IPS-NIHi7 (cell line): Measurements from ENCODE around the gene TPRX1.
"Not testable (repeated sequence)": the region's sequence is repeated elsewhere in the genome, so short reads cannot be mapped to it uniquely, and the experiment has no call there.

ENCODE experiments used
- DNase-seq: peaks from one replicate; pipeline ENCODE4 v3.0.0; 2012; ENCODE audit warnings: mixed read lengths; ENCODE audit errors: extremely low spot score

Gene TPRX1

GRCh38 chr19:47804451-47804850, at the start of gene TPRX1:
Gene TPRX1 (minus strand): TSS chr19:47804551. CDS start chr19:47804539, 12 bp downstream.
- DNase-seq = not testable (repeated sequence)

- DNase-seq = no peak
Observed at GRCh38 chr19:47853003-47853402, 48.7 kb upstream of the TPRX1 start.

DNA sequence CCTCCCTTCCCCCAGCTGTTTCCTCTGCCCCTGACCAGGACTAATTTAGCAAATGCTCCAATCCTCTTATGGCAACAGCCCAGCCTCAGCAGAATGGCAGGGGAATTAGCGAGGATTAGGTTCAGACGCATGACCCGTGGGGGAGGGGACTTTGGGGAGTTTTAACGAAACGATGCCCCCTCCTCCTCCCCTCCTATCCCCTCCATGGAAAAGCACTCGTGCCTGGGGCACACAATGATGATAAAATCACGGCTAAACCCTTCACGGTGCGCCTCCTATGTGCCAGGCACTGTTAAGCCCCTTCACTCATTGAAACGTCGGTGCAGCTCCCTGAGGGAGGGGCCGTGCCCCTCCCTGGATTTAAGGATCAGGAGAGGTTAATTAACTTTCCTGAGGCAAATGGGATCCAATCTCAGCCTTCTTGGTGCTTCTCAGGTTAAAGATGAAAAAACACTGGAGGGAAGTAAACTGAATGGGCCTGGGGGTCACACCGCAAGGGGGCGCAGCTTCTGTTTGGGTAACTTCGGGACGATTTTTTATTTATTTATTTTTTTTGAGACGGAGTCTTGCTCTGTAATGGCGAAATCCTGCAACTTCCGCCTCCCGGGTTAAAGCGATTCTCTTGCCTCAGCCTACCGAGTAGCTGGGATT, 44.6 kb upstream of the TPRX1 start:
- peak; percentile 42 for DNase-seq

GRCh38 chr19:47848425-47848822, 44.1 kb upstream of the TPRX1 start:
- no peak for DNase-seq

DNA sequence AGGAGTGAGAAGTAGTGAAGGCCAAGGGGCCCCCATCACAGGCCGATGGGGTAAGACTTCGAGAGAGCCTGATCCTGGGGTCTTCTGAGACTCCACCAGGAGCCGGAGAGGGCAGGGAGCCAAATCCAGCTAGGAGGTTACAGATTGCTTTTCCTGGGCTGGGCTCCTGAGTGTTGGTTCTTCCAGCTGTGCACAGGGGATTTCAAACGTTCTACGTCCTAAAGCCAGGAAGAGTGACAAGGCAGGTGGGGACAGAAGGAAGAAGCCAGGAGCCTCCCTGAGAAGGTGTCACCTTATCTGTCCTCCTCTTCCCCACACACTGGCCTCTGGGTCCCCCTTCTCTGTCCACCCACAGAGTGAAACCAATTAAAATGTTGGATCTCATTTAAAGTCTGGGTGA, 38.6 kb upstream of the TPRX1 start:
- no peak for DNase-seq

- peak; percentile 73 for DNase-seq
Observed at GRCh38 chr19:47839913-47840312, 35.6 kb upstream of the TPRX1 start.

DNA sequence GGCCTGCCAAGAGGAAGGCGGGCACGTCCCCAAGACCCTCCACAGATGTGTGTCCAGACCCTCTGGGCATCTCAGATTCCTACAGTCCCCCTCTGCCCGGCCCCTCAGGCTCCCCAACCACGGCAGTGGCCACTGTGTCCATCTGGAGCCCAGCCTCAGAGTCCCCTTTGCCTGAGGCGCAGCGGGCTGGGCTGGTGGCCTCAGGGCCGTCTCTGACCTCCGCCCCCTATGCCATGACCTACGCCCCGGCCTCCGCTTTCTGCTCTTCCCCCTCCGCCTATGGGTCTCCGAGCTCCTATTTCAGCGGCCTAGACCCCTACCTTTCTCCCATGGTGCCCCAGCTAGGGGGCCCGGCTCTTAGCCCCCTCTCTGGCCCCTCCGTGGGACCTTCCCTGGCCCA, 35.1 kb upstream of the TPRX1 start:
- no peak for DNase-seq

DNA sequence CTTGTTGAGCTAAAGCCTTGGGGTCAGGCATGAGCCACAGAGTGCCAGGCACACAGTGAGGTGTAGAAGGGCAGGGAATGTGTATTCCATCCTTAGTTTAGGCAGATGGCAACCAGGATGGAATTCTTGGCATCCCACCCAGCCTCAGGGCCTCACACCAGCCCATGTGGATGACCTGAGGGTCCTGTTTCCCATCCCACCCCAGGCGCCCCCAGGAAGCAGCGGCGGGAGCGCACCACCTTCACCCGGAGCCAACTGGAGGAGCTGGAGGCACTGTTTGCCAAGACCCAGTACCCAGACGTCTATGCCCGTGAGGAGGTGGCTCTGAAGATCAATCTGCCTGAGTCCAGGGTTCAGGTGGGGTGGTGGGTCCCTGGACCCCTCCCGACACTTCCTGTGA, 31.7 kb upstream of the TPRX1 start:
- DNase-seq = no peak

GRCh38 chr19:47832723-47833122, 28.4 kb upstream of the TPRX1 start:
- DNase-seq = no peak

DNA sequence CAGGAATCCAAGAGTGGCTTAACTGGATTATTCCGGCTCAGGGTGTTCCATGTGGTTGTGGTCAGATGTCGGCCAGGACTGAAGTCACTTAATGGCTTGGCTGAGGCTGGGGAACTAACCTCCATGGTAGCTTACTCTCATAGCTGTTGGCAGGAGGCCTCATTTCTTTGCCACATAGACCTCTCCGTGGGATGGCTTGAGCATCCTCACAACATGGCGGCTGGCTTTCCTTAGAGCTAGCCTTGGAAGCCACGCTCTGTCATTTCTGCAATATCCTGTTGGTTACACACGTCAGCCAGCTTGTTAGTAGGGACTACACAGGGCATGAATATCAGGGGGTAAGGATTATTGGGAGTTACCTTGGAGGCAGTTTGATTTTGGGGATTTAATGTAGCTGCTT, 22.4 kb upstream of the TPRX1 start:
- DNase-seq = no peak

- DNase-seq = peak; percentile 43
Observed at GRCh38 chr19:47824396-47824795, 20.0 kb upstream of the TPRX1 start.

- no peak for DNase-seq
Observed at GRCh38 chr19:47821460-47822020, 17.2 kb upstream of the TPRX1 start, which contains the start of gene CRX. Gene CRX (plus strand): TSS chr19:47821937. CDS start chr19:47834444, 12,507 bp downstream.

DNA sequence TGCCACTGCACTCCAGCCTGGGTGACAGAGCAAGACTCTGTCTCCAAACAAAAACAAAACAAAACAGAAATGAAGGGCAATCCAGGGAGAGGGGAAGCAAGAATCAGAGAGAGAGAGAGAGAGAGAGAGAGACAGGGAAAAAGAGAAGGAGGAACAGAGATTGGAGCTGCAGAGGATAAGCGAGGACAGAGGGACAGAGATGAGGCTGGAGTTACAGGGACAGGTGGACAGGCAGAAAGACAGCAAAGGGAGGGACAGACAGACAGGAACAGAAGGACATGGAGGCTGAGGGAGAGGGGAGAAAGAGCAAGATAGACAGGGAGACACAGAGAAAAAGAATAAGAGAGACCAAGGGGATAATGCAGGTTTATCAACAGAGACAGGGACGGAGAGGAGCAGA, 16.1 kb upstream of the TPRX1 start:
- DNase-seq = no peak

- DNase-seq = peak; percentile 72
Observed at GRCh38 chr19:47819858-47820257, 15.5 kb upstream of the TPRX1 start.

GRCh38 chr19:47818221-47818620, 13.9 kb upstream of the TPRX1 start:
- not testable (repeated sequence) for DNase-seq

GRCh38 chr19:47816270-47816669, 11.9 kb upstream of the TPRX1 start:
- not testable (repeated sequence) for DNase-seq

GRCh38 chr19:47813995-47814328, 9.6 kb upstream of the TPRX1 start:
- no peak for DNase-seq

DNA sequence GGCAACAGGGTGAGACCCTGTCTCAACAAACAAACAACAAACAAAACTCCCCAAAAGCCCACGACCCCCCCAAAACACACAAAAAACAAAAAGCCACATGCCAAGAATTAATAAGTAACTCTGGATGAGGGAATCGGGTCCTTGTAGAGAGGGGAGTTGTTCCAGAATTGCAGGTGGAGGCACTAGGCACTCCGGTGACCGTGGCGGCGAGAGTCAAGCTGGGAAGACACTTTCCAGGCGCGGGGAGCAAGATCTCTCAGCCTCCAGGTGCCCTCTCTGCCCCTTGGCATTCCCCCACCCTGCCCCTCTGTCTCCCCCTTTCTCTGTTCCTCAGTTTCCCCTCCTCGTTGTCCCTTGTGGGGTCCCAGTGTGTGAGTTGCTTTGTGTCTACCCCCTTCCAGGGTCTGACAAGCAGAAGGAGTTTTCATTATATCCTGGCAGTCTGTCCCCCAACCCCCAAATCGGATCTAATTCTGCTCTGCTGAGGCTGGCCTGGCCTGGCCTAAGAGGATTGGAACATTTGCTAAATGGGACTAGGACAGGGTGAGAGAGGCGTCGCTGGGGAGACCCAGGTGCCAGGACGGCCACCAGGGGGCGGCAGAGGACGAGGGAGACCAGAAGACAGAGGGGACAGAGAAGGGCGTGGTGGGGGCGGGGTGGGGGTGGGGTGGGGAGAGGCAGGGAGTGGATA, 9.1 kb upstream of the TPRX1 start:
- DNase-seq = peak; percentile 90

- DNase-seq = no peak
Observed at GRCh38 chr19:47806435-47806834, 2.1 kb upstream of the TPRX1 start.

DNA sequence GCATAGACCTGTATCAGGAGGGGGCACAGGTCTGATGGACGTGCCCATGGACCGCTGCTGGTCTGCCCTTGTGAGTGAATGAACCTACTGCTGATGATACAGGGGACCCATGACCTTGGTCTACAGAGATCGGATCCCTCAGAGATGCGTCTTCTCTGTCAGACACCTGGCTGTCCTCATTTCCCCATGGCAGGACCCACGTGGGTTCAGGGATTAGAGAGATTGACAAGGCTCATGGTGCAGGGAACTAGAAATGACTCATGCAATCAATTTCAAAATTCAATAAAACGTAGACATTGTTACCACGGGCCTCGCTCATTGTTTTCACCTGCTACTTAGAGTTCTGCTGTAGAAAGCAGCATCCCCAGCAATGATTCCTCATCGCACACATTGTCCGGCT, 962 bp upstream of the TPRX1 start:
- DNase-seq = no peak

DNA sequence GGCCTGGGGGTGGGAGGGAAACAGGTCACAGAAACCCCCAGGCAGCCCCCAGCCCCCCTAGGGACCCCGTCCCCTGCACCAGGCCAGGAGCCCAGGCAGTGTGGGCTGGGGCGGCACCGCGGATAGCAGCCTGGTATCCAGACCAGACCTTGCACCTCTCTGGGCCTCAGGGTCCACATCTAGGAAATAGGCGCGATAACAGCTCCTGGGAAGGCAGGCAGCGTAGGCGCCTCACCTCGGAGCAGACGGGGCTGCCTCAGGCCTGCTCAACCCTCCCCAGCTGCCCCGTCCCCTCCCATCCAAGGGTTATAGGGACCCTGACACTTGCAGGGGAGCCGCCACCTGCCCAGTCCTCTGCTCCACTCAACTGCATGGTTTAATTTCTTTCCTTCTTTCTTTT, 680 bp downstream of the TPRX1 start:
- DNase-seq = not testable (repeated sequence)

- not testable (repeated sequence) for DNase-seq
Observed at GRCh38 chr19:47803148-47803547, 1.2 kb downstream of the TPRX1 start.

DNA sequence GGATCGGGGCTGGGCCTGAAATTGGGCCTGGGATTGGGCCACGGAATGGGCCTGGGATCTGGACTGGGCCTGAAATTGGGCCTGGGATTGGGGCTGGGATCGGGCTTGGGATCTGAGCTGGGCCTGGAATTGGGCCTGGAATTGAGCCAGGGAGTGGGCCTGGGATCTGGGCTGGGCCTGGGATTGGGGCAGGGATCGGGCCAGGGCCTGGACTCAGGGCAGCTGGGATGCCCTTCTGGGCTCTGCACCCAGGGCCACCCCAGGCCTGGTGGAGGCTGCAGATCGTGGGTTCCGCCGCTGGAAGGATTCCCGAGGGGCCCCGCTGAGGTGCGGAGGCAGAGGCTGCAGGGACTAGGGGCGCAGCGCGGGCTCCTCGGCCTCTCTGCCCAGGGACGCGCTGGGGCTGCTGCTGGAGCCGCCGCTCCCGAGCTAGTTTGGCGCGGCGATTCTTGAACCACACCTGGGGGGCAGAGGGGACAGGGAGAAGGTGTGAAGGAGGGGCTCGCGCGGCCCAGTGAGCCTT, 1.8 kb downstream of the TPRX1 start:
- DNase-seq = no peak
